ENCODE measurements around the gene PSEN2. TPM values are rescaled to one million over a fixed set of nuclear protein-coding genes. Genes with fewer than 3 reads are reported as not detected.
"Not testable (repeated sequence)": the region's sequence is repeated elsewhere in the genome, so short reads cannot be mapped to it uniquely, and the experiment has no call there.

PSEN2 gene
- total RNA-seq, 6 donors from 2014 or later: 31.2 to 70.9 (median 37.6) TPM

DNA sequence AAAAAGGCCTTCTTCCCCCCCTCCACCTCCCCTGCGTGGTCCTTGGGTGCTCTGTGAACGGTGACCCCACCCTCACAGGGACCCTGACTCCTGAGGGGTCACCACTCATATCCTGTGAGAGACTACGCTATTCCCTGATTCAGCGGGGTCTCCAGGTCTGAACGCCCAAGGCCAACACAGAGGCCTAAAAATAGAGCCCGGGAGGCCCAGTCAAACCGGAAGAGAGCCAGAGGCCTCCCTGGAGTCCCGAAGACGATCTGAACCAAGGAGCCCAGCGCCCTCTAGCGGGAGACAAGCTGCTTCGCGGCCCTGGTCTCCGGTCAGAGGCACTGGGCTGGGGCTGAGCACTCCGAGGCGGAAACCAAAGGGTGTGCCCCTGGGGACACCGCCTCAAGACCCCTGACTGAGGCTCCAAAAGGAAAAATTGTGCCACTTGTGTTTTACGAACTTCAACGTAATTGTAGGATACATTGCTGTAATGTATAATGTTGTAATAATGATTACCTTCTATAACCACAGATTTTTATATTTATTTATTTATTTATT lies 42.4 kb upstream of the PSEN2 start:
- no peaks in the 10 kb centered on the region for H3K36me3 ChIP-seq
- peaks cover 12 to 15% (median 13%) of the 10 kb centered on the region in 4 donors for H3K4me1 ChIP-seq
- WGBS, 2 donors: 4% methylated on average over 12 to 18 of the region's 19 CpGs
- DNase-seq: peak; percentile 78 to 97
- no peaks in the 10 kb centered on the region for H3K27me3 ChIP-seq
- H3K27ac ChIP-seq: peak overlapping the region; percentile 69 to 88 (median 78)
- TF ChIP-seq CTCF (IDR thresholded peaks at IDR 0.05) (peak; percentile 94 to 97 (median 95)), POLR2AphosphoS5 (IDR thresholded peaks at IDR 0.05) (peak; percentile 15 to 47), POLR2A (IDR thresholded peaks at IDR 0.05) (peak in 1 of 4 donors; percentile 14), EP300 (IDR thresholded peaks at IDR 0.05) (no peak)
- ATAC-seq (ENCODE audit: low FRiP score in 2 of 2): peak; percentile 97
- H3K4me3 ChIP-seq: peak overlapping the region in 2 of 4 donors; percentile 5 to 22
- no peaks in the 10 kb centered on the region for H3K9me3 ChIP-seq

GRCh38 chr1:226829105-226829504 lies 41.3 kb upstream of the PSEN2 start:
- Histone ChIP-seq H3K9me3 (no peaks in the 10 kb centered on the region), H3K27me3 (no peaks in the 10 kb centered on the region), H3K4me3 (no peak overlapping the region), H3K36me3 (no peaks in the 10 kb centered on the region), H3K27ac (no peak overlapping the region), H3K4me1 (peaks cover 12 to 15% (median 13%) of the 10 kb centered on the region in 4 donors)
- TF ChIP-seq EP300 (IDR thresholded peaks at IDR 0.05) (no peak), CTCF (IDR thresholded peaks at IDR 0.05) (no peak), POLR2A (IDR thresholded peaks at IDR 0.05) (no peak), POLR2AphosphoS5 (IDR thresholded peaks at IDR 0.05) (no peak)
- no peak for ATAC-seq (ENCODE audit: low FRiP score in 2 of 2)
- WGBS, 2 donors: 75 to 93% methylated on average over 1 to 2 of the region's 2 CpGs
- DNase-seq: no peak

DNA sequence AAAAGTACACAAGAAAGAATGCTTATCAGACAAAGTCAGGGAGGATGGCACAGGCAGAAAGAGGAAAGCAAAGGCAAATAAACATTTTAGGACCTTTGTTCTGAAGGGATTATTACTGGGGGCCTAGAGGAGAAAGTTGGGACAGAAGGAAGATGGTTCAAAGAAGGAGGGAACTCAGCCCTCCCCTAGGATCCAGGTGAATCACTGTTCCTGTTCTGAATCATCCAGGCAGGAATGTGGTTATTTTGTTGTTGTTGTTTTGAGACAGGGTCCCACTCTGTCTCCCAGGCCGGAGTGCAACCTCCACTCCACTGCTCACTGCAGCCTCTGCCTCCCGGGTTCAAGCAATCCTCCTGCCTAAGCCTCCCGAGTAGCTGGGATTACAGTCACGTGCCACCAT lies 38.5 kb upstream of the PSEN2 start:
- no peak overlapping the region for H3K4me3 ChIP-seq
- ATAC-seq (ENCODE audit: low FRiP score in 2 of 2) (no peak), DNase-seq (no peak)
- H3K4me1 ChIP-seq: peaks cover 12 to 14% (median 13%) of the 10 kb centered on the region in 4 donors
- no peaks in the 10 kb centered on the region for H3K9me3 ChIP-seq
- no peaks in the 10 kb centered on the region for H3K27me3 ChIP-seq
- WGBS, 2 donors: 89% methylated on average over 4 of the region's 4 CpGs
- no peaks in the 10 kb centered on the region for H3K36me3 ChIP-seq
- H3K27ac ChIP-seq: no peak overlapping the region
- TF ChIP-seq POLR2A (IDR thresholded peaks at IDR 0.05): no peak
- TF ChIP-seq POLR2AphosphoS5 (IDR thresholded peaks at IDR 0.05): no peak
- no peak for TF ChIP-seq EP300 (IDR thresholded peaks at IDR 0.05)
- no peak for TF ChIP-seq CTCF (IDR thresholded peaks at IDR 0.05)

DNA sequence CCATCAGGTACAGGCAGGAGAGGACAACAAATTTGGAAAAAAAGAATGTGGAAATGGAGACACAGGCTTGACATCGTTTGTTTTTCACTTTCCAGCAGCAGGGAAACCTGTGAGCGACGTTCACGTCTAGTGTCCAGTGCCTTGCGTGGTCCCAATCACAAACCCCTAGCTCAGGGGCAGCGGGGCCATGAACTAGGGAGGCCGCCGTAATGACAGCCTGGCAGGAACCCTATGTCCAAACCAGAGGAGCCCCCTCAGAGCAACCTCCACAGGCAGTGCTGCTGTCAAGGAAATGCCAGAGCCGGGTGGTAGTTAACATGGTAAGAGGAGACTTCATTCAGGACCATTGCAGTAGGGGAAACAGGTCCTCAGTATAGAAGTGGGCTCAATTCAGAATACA lies 37.8 kb upstream of the PSEN2 start:
- Histone ChIP-seq H3K27me3 (no peaks in the 10 kb centered on the region), H3K9me3 (no peaks in the 10 kb centered on the region), H3K27ac (no peak overlapping the region), H3K4me1 (peaks cover 7 to 10% (median 8%) of the 10 kb centered on the region in 4 donors), H3K36me3 (no peaks in the 10 kb centered on the region), H3K4me3 (no peak overlapping the region)
- no peak for ATAC-seq (ENCODE audit: low FRiP score in 2 of 2)
- DNase-seq: no peak
- WGBS, 2 donors: 91 to 94% methylated on average over 9 of the region's 9 CpGs
- no peak for TF ChIP-seq POLR2A (IDR thresholded peaks at IDR 0.05)
- TF ChIP-seq POLR2AphosphoS5 (IDR thresholded peaks at IDR 0.05): no peak
- TF ChIP-seq EP300 (IDR thresholded peaks at IDR 0.05): no peak

GRCh38 chr1:226834179-226834578 lies 36.2 kb upstream of the PSEN2 start:
- WGBS, 2 donors: 84 to 86% methylated on average over 6 of the region's 6 CpGs
- H3K9me3 ChIP-seq; ATAC-seq (ENCODE audit: low FRiP score in 2 of 2); H3K27me3 ChIP-seq; DNase-seq; H3K4me1 ChIP-seq; H3K27ac ChIP-seq; H3K36me3 ChIP-seq; H3K4me3 ChIP-seq: not testable (repeated sequence)

- not testable (repeated sequence) for H3K27ac ChIP-seq; ATAC-seq (ENCODE audit: low FRiP score in 2 of 2); H3K9me3 ChIP-seq; H3K27me3 ChIP-seq; H3K4me3 ChIP-seq; H3K4me1 ChIP-seq; DNase-seq; H3K36me3 ChIP-seq
- 92 to 94% methylated on average over 4 to 7 of the region's 7 CpGs for WGBS, 2 donors
Observed at GRCh38 chr1:226835396-226835795, 35.0 kb upstream of the PSEN2 start.

GRCh38 chr1:226837966-226838365 lies 32.5 kb upstream of the PSEN2 start:
- ATAC-seq (ENCODE audit: low FRiP score in 2 of 2); DNase-seq; H3K36me3 ChIP-seq; H3K4me1 ChIP-seq; H3K27ac ChIP-seq; H3K27me3 ChIP-seq; H3K4me3 ChIP-seq; H3K9me3 ChIP-seq: not testable (repeated sequence)
- 90 to 93% methylated on average over 2 of the region's 2 CpGs for WGBS, 2 donors

All from upper lobe of left lung (tissue), 6 donors.